Activated CD8-positive, alpha-beta memory T cell treated with anti-CD3 and anti-CD28 coated beads, Interleukin-2, amount 10 ng/mL, durations not matched to agents 7 days and 5 days (primary cell): ENCODE data around the gene CD3E. TPM values are rescaled to one million over a fixed set of nuclear protein-coding genes. Genes with fewer than 3 reads are reported as not detected.
A peak's percentile ranks its signal among the peaks of the same experiment; 100 is the strongest.
"Not testable (repeated sequence)": the region's sequence is repeated elsewhere in the genome, so short reads cannot be mapped to it uniquely, and the experiment has no call there.

Experiments
- ATAC-seq: fragments of 150-1000 bp; cut with Tn5 transposase; one replicate; pipeline ENCODE4 v1.10.0; 2021; ENCODE audit warnings: moderate library complexity
- CTCF ChIA-PET: fragments of 350-600 bp; sonication (Branson Sonifier 250); formaldehyde crosslinking; loops from one replicate; lab custom pipeline; 2021; ENCODE audit warnings: antibody characterized with exemption; lab: Charles Lee
- DNase-seq: peaks from one replicate; pipeline ENCODE4 v3.0.0-alpha.2; 2020
- H3K27ac Mint-ChIP-seq: one replicate; pipeline ENCODE4 v1.8.0; 2021; ENCODE audit warnings: mild to moderate bottlenecking, mixed read lengths
- H3K27me3 Mint-ChIP-seq: one replicate; pipeline ENCODE4 v1.8.0; 2021; ENCODE audit warnings: mixed read lengths
- H3K36me3 Mint-ChIP-seq: one replicate; pipeline ENCODE4 v1.8.0; 2021; ENCODE audit warnings: mild to moderate bottlenecking, mixed read lengths
- H3K4me1 Mint-ChIP-seq: one replicate; pipeline ENCODE4 v1.8.0; 2021; ENCODE audit warnings: mixed read lengths
- H3K4me3 Mint-ChIP-seq: one replicate; pipeline ENCODE4 v1.8.0; 2021; ENCODE audit warnings: mild to moderate bottlenecking, moderate library complexity, mixed read lengths
- H3K9me3 Mint-ChIP-seq: one replicate; pipeline ENCODE4 v1.8.0; 2022; ENCODE audit warnings: low read depth, mixed read lengths
- total RNA-seq, 2 experiments: library from RNA; stranded (reverse); gene quantifications; one replicate each; pipeline ENCODE4 v1.2.3, GENCODE V29; 2021

The CD3E gene
- total RNA-seq, 2 experiments from 2014 or later = 526 to 535 TPM

GRCh38 chr11:118295815-118296454 is 8.6 kb upstream of the CD3E start:
- DNase-seq (peak; percentile 58), ATAC-seq (peak; percentile 83)
- peaks cover 18% of the 10 kb centered on the region for H3K4me1 Mint-ChIP-seq
- CTCF ChIA-PET = interaction anchor here (0.6 to 3.2 kb wide), 48 partner anchors 9 to 349 kb away, joined by 3 to 36 read pairs (median 4); partner anchors contain the start of genes ATP5MG, CD3E, JAML and MPZL2
- no peaks in the 10 kb centered on the region for H3K27me3 Mint-ChIP-seq
- H3K36me3 Mint-ChIP-seq = no peaks in the 10 kb centered on the region
- H3K4me3 Mint-ChIP-seq = no peak overlapping the region
- H3K27ac Mint-ChIP-seq = no peak overlapping the region
- H3K9me3 Mint-ChIP-seq = no peaks in the 10 kb centered on the region

GRCh38 chr11:118301600-118302195 is 2.8 kb upstream of the CD3E start:
- CTCF ChIA-PET = interaction anchor here (0.5 to 1.6 kb wide), 7 partner anchors 9 to 104 kb away, joined by 3 to 8 read pairs (median 3); partner anchors contain the start of gene UBE4A
- Mint-ChIP-seq H3K27ac (no peak overlapping the region), H3K36me3 (peaks cover 14% of the 10 kb centered on the region), H3K4me1 (peaks cover 23% of the 10 kb centered on the region), H3K27me3 (no peaks in the 10 kb centered on the region), H3K4me3 (no peak overlapping the region), H3K9me3 (no peaks in the 10 kb centered on the region)
- ATAC-seq = no peak
- DNase-seq = no peak

- CTCF ChIA-PET = interaction anchor here (0.8 to 4.0 kb wide), 9 partner anchors 8 to 184 kb away, joined by 3 to 32 read pairs (median 6); partner anchors contain the start of genes JAML and KMT2A
These were observed 333 bp upstream of the CD3E start for GRCh38 chr11:118304227-118304567.

GRCh38 chr11:118305726-118306125 is 1.2 kb downstream of the CD3E start:
- H3K4me3 Mint-ChIP-seq = peak overlapping the region; percentile 91
- DNase-seq (peak; percentile 69), ATAC-seq (peak; percentile 14)
- CTCF ChIA-PET = interaction anchor here (1.0 to 4.0 kb wide), 7 partner anchors 10 to 134 kb away, joined by 3 to 32 read pairs (median 4); partner anchors contain the start of genes JAML and MPZL3
- H3K27me3 Mint-ChIP-seq = no peaks in the 10 kb centered on the region
- H3K27ac Mint-ChIP-seq = peak overlapping the region; percentile 99
- peaks cover 60% of the 10 kb centered on the region for H3K4me1 Mint-ChIP-seq
- H3K36me3 Mint-ChIP-seq = peaks cover 51% of the 10 kb centered on the region
- H3K9me3 Mint-ChIP-seq = no peaks in the 10 kb centered on the region

More at GRCh38 chr11:118304227-118304567, 333 bp upstream of the CD3E start:
- Mint-ChIP-seq H3K27ac (peak overlapping the region; percentile 99), H3K9me3 (no peaks in the 10 kb centered on the region), H3K36me3 (peaks cover 38% of the 10 kb centered on the region), H3K4me3 (peak overlapping the region; percentile 91), H3K27me3 (no peaks in the 10 kb centered on the region), H3K4me1 (peaks cover 48% of the 10 kb centered on the region)
- DNase-seq (no peak), ATAC-seq (peak; percentile 41)

GRCh38 chr11:118306556-118306955 is 2.0 kb downstream of the CD3E start:
- Mint-ChIP-seq H3K4me1 (peaks cover 66% of the 10 kb centered on the region), H3K27me3 (no peaks in the 10 kb centered on the region), H3K4me3 (peak overlapping the region; percentile 91), H3K27ac (peak overlapping the region; percentile 99), H3K9me3 (no peaks in the 10 kb centered on the region), H3K36me3 (peaks cover 57% of the 10 kb centered on the region)
- DNase-seq = peak; percentile 68
- peak; percentile 46 for ATAC-seq
- CTCF ChIA-PET = interaction anchor here (1.0 to 4.0 kb wide), 5 partner anchors 11 to 108 kb away, joined by 3 to 32 read pairs (median 4); partner anchors contain the start of gene MPZL3

GRCh38 chr11:118308995-118309528 is 4.5 kb downstream of the CD3E start:
- peaks cover 74% of the 10 kb centered on the region for H3K4me1 Mint-ChIP-seq
- not testable (repeated sequence) for ATAC-seq, H3K27me3 Mint-ChIP-seq, H3K4me3 Mint-ChIP-seq, H3K9me3 Mint-ChIP-seq, DNase-seq
- CTCF ChIA-PET = interaction anchor here (1.3 to 3.4 kb wide), 3 partner anchors 11 to 111 kb away, joined by 4 to 14 read pairs (median 5); no protein-coding TSS in a partner anchor
- peaks cover 74% of the 10 kb centered on the region for H3K36me3 Mint-ChIP-seq
- peak overlapping the region; percentile 59 for H3K27ac Mint-ChIP-seq

- Mint-ChIP-seq H3K9me3 (no peaks in the 10 kb centered on the region), H3K4me3 (no peak overlapping the region), H3K27me3 (no peaks in the 10 kb centered on the region), H3K27ac (peak overlapping the region; percentile 35), H3K4me1 (peaks cover 80% of the 10 kb centered on the region), H3K36me3 (peaks cover 79% of the 10 kb centered on the region)
- DNase-seq = no peak
- no peak for ATAC-seq
- CTCF ChIA-PET = interaction anchor here (1.3 to 3.4 kb wide), 4 partner anchors 12 to 165 kb away, joined by 3 to 14 read pairs (median 4); no protein-coding TSS in a partner anchor
These were observed 5.7 kb downstream of the CD3E start for GRCh38 chr11:118310271-118310670.

GRCh38 chr11:118310781-118311485 is 6.4 kb downstream of the CD3E start:
- H3K27ac Mint-ChIP-seq = peak overlapping the region; percentile 27
- no peaks in the 10 kb centered on the region for H3K9me3 Mint-ChIP-seq
- DNase-seq (no peak), ATAC-seq (no peak)
- peaks cover 84% of the 10 kb centered on the region for H3K4me1 Mint-ChIP-seq
- H3K36me3 Mint-ChIP-seq = peaks cover 81% of the 10 kb centered on the region
- no peak overlapping the region for H3K4me3 Mint-ChIP-seq
- H3K27me3 Mint-ChIP-seq = no peaks in the 10 kb centered on the region
- CTCF ChIA-PET = interaction anchor here (0.6 to 3.4 kb wide), 11 partner anchors 11 to 166 kb away, joined by 3 to 14 read pairs (median 4); partner anchors contain the start of gene UBE4A

- no peak overlapping the region for H3K4me3 Mint-ChIP-seq
- no peaks in the 10 kb centered on the region for H3K9me3 Mint-ChIP-seq
- CTCF ChIA-PET = interaction anchor here (0.6 to 1.7 kb wide), 9 partner anchors 12 to 113 kb away, joined by 3 to 9 read pairs (median 4); partner anchors contain the start of gene UBE4A
- peaks cover 88% of the 10 kb centered on the region for H3K4me1 Mint-ChIP-seq
- H3K27me3 Mint-ChIP-seq = no peaks in the 10 kb centered on the region
- no peak for ATAC-seq
- DNase-seq = no peak
- peaks cover 78% of the 10 kb centered on the region for H3K36me3 Mint-ChIP-seq
- H3K27ac Mint-ChIP-seq = peak overlapping the region; percentile 27
These were observed 7.0 kb downstream of the CD3E start for GRCh38 chr11:118311518-118311917.

GRCh38 chr11:118312328-118312727 is 7.8 kb downstream of the CD3E start:
- Mint-ChIP-seq H3K9me3 (no peaks in the 10 kb centered on the region), H3K27ac (peak overlapping the region; percentile 56), H3K27me3 (no peaks in the 10 kb centered on the region), H3K4me1 (peaks cover 87% of the 10 kb centered on the region), H3K36me3 (peaks cover 74% of the 10 kb centered on the region), H3K4me3 (no peak overlapping the region)
- DNase-seq = no peak
- CTCF ChIA-PET = interaction anchor here (1.0 to 1.7 kb wide), 6 partner anchors 17 to 114 kb away, joined by 3 to 9 read pairs (median 4); no protein-coding TSS in a partner anchor
- no peak for ATAC-seq

GRCh38 chr11:118313242-118313641 is 8.7 kb downstream of the CD3E start:
- Mint-ChIP-seq H3K27ac (no peak overlapping the region), H3K4me1 (peaks cover 83% of the 10 kb centered on the region), H3K36me3 (peaks cover 69% of the 10 kb centered on the region), H3K4me3 (no peak overlapping the region), H3K9me3 (no peaks in the 10 kb centered on the region), H3K27me3 (no peaks in the 10 kb centered on the region)
- CTCF ChIA-PET = interaction anchor here (1.6 kb wide), 1 partner anchor 115 kb away, joined by 5 read pairs; no protein-coding TSS in a partner anchor
- ATAC-seq (no peak), DNase-seq (no peak)

- H3K36me3 Mint-ChIP-seq = peaks cover 54% of the 10 kb centered on the region
- CTCF ChIA-PET = no interaction called here
These were observed 10.5 kb downstream of the CD3E start for GRCh38 chr11:118314988-118315411.

More at GRCh38 chr11:118314988-118315411, 10.5 kb downstream of the CD3E start:
- H3K4me1 Mint-ChIP-seq = peaks cover 80% of the 10 kb centered on the region
- H3K27me3 Mint-ChIP-seq = no peaks in the 10 kb centered on the region
- no peak for DNase-seq
- H3K27ac Mint-ChIP-seq = peak overlapping the region; percentile 88
- no peaks in the 10 kb centered on the region for H3K9me3 Mint-ChIP-seq
- H3K4me3 Mint-ChIP-seq = no peak overlapping the region
- no peak for ATAC-seq
